ENCODE results near the gene PRRG2. TPM values are rescaled to one million over a fixed set of nuclear protein-coding genes. Genes with fewer than 3 reads are reported as not detected.

Gene PRRG2
- total and polyA plus RNA-seq, 12 donors, result 0.28 to 1.2 (median 0.85) TPM; not detected in 2

GRCh38 chr19:49567861-49568441 lies 13.2 kb upstream of the PRRG2 start:
- H3K9me3 ChIP-seq (replicated peaks in 1 of 3), result no peaks in the 10 kb centered on the region
- intact Hi-C loops (cut with DNase I), result no loop called here
- DNase-seq, result no peak
- peaks cover 21 to 41% of the 10 kb centered on the region in 2 donors for H3K4me1 ChIP-seq (replicated peaks in 1 of 2)
- H3K27ac ChIP-seq, result peak overlapping the region in 1 of 5 donors; percentile 17
- H3K4me3 ChIP-seq, result no peak overlapping the region
- no peak for TF ChIP-seq POLR2A (IDR thresholded peaks at IDR 0.05)
- TF ChIP-seq, protein P1, sequence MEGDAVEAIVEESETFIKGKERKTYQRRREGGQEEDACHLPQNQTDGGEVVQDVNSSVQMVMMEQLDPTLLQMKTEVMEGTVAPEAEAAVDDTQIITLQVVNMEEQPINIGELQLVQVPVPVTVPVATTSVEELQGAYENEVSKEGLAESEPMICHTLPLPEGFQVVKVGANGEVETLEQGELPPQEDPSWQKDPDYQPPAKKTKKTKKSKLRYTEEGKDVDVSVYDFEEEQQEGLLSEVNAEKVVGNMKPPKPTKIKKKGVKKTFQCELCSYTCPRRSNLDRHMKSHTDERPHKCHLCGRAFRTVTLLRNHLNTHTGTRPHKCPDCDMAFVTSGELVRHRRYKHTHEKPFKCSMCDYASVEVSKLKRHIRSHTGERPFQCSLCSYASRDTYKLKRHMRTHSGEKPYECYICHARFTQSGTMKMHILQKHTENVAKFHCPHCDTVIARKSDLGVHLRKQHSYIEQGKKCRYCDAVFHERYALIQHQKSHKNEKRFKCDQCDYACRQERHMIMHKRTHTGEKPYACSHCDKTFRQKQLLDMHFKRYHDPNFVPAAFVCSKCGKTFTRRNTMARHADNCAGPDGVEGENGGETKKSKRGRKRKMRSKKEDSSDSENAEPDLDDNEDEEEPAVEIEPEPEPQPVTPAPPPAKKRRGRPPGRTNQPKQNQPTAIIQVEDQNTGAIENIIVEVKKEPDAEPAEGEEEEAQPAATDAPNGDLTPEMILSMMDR (IDR thresholded peaks at IDR 0.05), result no peak
- 52 to 63% (median 62%) methylated on average over 9 of the region's 9 CpGs for WGBS, 4 donors
- peaks cover 0 to 4% of the 10 kb centered on the region in 2 donors for H3K36me3 ChIP-seq (replicated peaks in 1 of 2)
- H3K27me3 ChIP-seq, result no peaks in the 10 kb centered on the region

GRCh38 chr19:49570138-49570856 lies 10.8 kb upstream of the PRRG2 start:
- intact Hi-C loops (cut with DNase I), result no loop called here
- TF ChIP-seq, protein P1 (IDR thresholded peaks at IDR 0.05), result peak; percentile 98 to 100 (median 99)
- no peak for TF ChIP-seq POLR2A (IDR thresholded peaks at IDR 0.05)
- WGBS, 4 donors, result 15 to 26% (median 21%) methylated on average over 14 of the region's 14 CpGs
- H3K27me3 ChIP-seq, result no peaks in the 10 kb centered on the region
- peak; percentile 64 to 86 (median 71) for DNase-seq
- peaks cover 15 to 27% of the 10 kb centered on the region in 2 donors for H3K4me1 ChIP-seq (replicated peaks in 1 of 2)
- H3K27ac ChIP-seq, result peak overlapping the region in 2 of 5 donors; percentile 41 to 63
- H3K36me3 ChIP-seq (replicated peaks in 1 of 2), result no peaks in the 10 kb centered on the region
- no peaks in the 10 kb centered on the region for H3K9me3 ChIP-seq (replicated peaks in 1 of 3)
- H3K4me3 ChIP-seq, result no peak overlapping the region

DNA sequence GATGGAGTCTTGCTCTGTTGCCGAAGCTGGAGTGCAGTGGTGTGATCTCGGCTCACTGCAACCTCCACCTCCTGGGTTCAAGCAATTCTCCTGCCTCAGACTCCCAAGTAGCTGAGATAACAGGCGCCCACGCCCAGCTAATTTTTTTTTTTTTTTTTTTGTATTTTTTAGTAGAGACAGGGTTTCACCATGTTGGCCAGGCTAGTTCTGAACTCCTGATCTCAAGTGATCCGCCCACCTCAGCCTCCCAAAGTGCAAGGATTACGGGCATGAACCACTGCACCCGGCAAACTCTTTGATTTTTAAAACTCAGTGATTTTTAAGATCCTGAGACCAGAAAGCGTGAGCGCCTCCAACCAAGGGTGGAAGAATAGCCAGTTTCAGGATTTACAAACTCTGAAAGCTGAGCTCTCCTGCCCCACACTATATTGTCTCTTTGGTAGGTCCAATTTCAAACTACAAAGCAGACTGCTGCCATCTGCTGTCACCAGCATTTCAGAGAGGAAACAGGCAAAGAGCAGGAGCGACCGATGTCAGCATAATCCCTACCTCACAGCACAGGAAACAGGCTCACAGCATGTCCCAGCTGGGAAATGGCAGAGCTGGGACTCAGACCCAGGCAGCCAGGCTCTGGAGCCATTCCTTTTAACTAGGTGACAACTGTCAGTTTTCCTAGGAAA lies 10.0 kb upstream of the PRRG2 start:
- Histone ChIP-seq H3K27me3 (no peaks in the 10 kb centered on the region), H3K27ac (peak overlapping the region in 3 of 5 donors; percentile 43 to 65 (median 63)), H3K4me3 (no peak overlapping the region), H3K36me3 (replicated peaks in 1 of 2) (peaks cover 0 to 5% of the 10 kb centered on the region in 2 donors), H3K4me1 (replicated peaks in 1 of 2) (peaks cover 13 to 23% of the 10 kb centered on the region in 2 donors), H3K9me3 (replicated peaks in 1 of 3) (no peaks in the 10 kb centered on the region)
- WGBS, 4 donors, result 47 to 52% (median 50%) methylated on average over 10 to 11 of the region's 11 CpGs
- TF ChIP-seq, protein P1 (IDR thresholded peaks at IDR 0.05), result peak in 2 of 6 experiments; percentile 5 to 25
- no peak for TF ChIP-seq POLR2A (IDR thresholded peaks at IDR 0.05)
- DNase-seq, result peak in 4 of 7 donors; percentile 34 to 56 (median 46)
- intact Hi-C loops (cut with DNase I), result no loop called here

DNA sequence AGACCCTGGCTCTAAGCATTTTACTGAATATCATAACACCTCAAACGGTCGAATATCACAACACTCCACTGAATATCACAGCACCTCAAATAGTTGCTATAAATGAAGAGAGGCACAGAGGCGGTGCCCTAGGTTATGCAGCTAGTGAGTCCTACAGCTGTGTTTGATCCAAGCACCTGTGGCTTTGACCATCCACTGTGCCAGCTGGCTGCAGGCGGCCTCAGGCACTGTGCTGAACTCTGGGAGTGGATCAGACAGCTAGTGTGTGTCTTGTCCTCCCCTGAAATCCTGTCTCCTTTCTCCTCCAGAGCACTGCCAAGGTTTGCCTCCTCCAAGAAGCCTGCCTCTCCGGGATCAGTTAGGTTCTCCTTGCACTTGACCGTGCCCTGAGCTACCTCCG lies 8.1 kb upstream of the PRRG2 start:
- H3K4me3 ChIP-seq, result no peak overlapping the region
- no peaks in the 10 kb centered on the region for H3K27me3 ChIP-seq
- DNase-seq, result no peak
- peaks cover 13 to 21% of the 10 kb centered on the region in 2 donors for H3K4me1 ChIP-seq (replicated peaks in 1 of 2)
- WGBS, 4 donors, result 90 to 94% (median 91%) methylated on average over 4 to 7 of the region's 7 CpGs
- H3K9me3 ChIP-seq (replicated peaks in 1 of 3), result no peaks in the 10 kb centered on the region
- H3K36me3 ChIP-seq (replicated peaks in 1 of 2), result peaks cover 0 to 8% of the 10 kb centered on the region in 2 donors
- intact Hi-C loops (cut with DNase I), result no loop called here
- TF ChIP-seq, protein P1 (IDR thresholded peaks at IDR 0.05), result no peak
- no peak for TF ChIP-seq POLR2A (IDR thresholded peaks at IDR 0.05)
- H3K27ac ChIP-seq, result no peak overlapping the region
